ENCODE measurements around the gene MED13L.

MED13L gene

GRCh38 chr12:116160231-116160630 is 117.3 kb downstream of the MED13L start:
- ATAC-seq = no peak
- Mint-ChIP-seq H3K36me3 (no peaks in the 10 kb centered on the region), H3K27ac (no peak overlapping the region), H3K9me3 (no peaks in the 10 kb centered on the region), H3K4me3 (no peak overlapping the region), H3K27me3 (no peaks in the 10 kb centered on the region), H3K4me1 (peaks cover 51% of the 10 kb centered on the region)

GRCh38 chr12:116159593-116160200 is 117.8 kb downstream of the MED13L start:
- Mint-ChIP-seq H3K36me3 (no peaks in the 10 kb centered on the region), H3K27ac (no peak overlapping the region), H3K4me3 (no peak overlapping the region), H3K9me3 (no peaks in the 10 kb centered on the region), H3K4me1 (peaks cover 46% of the 10 kb centered on the region), H3K27me3 (no peaks in the 10 kb centered on the region)
- ATAC-seq = no peak

- H3K36me3 Mint-ChIP-seq = no peaks in the 10 kb centered on the region
- H3K27me3 Mint-ChIP-seq = no peaks in the 10 kb centered on the region
- H3K4me1 Mint-ChIP-seq = peaks cover 44% of the 10 kb centered on the region
- ATAC-seq = no peak
- H3K9me3 Mint-ChIP-seq = no peaks in the 10 kb centered on the region
- no peak overlapping the region for H3K27ac Mint-ChIP-seq
- no peak overlapping the region for H3K4me3 Mint-ChIP-seq
Observed at GRCh38 chr12:116159175-116159574, 118.3 kb downstream of the MED13L start.

- H3K36me3 Mint-ChIP-seq = no peaks in the 10 kb centered on the region
- no peak overlapping the region for H3K4me3 Mint-ChIP-seq
- H3K27me3 Mint-ChIP-seq = no peaks in the 10 kb centered on the region
Observed at GRCh38 chr12:116157845-116158267, 119.6 kb downstream of the MED13L start.

GRCh38 chr12:116156614-116157013 is 120.9 kb downstream of the MED13L start:
- ATAC-seq = no peak
- peaks cover 54% of the 10 kb centered on the region for H3K4me1 Mint-ChIP-seq
- H3K9me3 Mint-ChIP-seq = no peaks in the 10 kb centered on the region
- no peak overlapping the region for H3K4me3 Mint-ChIP-seq
- no peaks in the 10 kb centered on the region for H3K27me3 Mint-ChIP-seq
- H3K36me3 Mint-ChIP-seq = no peaks in the 10 kb centered on the region
- no peak overlapping the region for H3K27ac Mint-ChIP-seq

More at GRCh38 chr12:116157845-116158267, 119.6 kb downstream of the MED13L start:
- Mint-ChIP-seq H3K4me1 (peaks cover 48% of the 10 kb centered on the region), H3K27ac (no peak overlapping the region), H3K9me3 (no peaks in the 10 kb centered on the region)
- no peak for ATAC-seq

DNA sequence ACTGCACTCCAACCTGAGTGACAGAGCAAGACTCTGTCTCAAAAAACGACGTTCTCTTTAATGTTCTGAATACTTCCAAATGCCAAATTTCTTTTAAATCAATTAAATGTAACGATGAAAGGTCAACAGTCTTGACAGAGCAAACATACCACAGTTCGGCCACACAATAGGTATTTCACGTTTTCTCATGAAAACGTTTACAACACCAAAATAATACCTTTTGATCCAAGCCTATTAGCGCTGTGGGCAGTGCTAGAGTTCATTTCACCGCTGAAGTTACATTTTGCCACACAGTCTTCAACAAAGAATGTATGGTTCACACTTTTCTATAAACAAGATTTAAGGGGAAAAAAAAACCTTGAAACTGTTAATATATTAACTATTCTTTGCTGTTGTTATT is 122.1 kb downstream of the MED13L start:
- Mint-ChIP-seq H3K9me3 (no peaks in the 10 kb centered on the region), H3K4me3 (no peak overlapping the region), H3K36me3 (no peaks in the 10 kb centered on the region), H3K27ac (no peak overlapping the region), H3K4me1 (peaks cover 56% of the 10 kb centered on the region), H3K27me3 (no peaks in the 10 kb centered on the region)
- no peak for ATAC-seq

DNA sequence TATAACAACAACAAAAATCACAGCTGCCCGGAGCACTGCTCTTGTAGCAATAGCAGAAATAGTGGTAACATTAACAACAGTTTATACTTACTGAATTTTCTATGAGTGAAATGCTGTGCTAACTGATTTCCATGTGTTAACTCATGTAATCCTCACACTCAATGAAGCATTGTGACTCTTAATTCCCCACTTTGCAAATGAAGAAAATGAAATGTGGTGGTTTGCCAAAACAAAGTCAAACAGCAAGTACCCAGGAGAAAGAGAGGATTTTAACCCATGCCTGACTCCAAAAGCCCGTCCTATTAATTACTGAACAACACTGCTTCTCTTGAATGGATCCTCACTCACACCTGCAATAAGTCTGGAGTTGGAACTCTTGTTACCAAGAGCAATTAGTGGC is 123.5 kb downstream of the MED13L start:
- H3K27me3 Mint-ChIP-seq = no peaks in the 10 kb centered on the region
- no peak for ATAC-seq
- peaks cover 67% of the 10 kb centered on the region for H3K4me1 Mint-ChIP-seq
- no peak overlapping the region for H3K4me3 Mint-ChIP-seq
- H3K36me3 Mint-ChIP-seq = no peaks in the 10 kb centered on the region
- H3K9me3 Mint-ChIP-seq = no peaks in the 10 kb centered on the region
- no peak overlapping the region for H3K27ac Mint-ChIP-seq

GRCh38 chr12:116153113-116153512 is 124.4 kb downstream of the MED13L start:
- Mint-ChIP-seq H3K27me3 (no peaks in the 10 kb centered on the region), H3K36me3 (no peaks in the 10 kb centered on the region), H3K4me3 (no peak overlapping the region), H3K9me3 (no peaks in the 10 kb centered on the region), H3K27ac (no peak overlapping the region), H3K4me1 (peaks cover 65% of the 10 kb centered on the region)
- no peak for ATAC-seq

DNA sequence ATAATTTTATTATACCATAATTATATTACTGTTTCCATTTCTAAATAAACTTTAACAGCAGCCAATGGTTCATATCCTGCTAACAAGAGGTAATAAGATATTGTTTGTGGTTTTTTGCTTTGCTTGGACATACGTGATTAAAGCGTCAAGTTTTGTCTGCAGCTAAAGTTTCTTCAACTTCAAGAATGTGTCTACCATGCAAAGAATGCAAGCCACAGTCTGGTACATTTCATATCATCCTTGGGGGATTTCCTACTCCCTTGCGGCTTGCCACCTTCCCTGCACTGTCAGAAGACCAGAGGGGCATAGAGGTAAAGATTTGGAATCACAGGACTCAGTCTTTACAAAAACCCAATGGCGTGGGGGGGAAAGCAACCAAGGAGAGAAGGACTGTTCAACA is 125.2 kb downstream of the MED13L start:
- no peaks in the 10 kb centered on the region for H3K9me3 Mint-ChIP-seq
- H3K36me3 Mint-ChIP-seq = no peaks in the 10 kb centered on the region
- H3K27me3 Mint-ChIP-seq = no peaks in the 10 kb centered on the region
- peak; percentile 64 for ATAC-seq
- H3K4me3 Mint-ChIP-seq = no peak overlapping the region
- no peak overlapping the region for H3K27ac Mint-ChIP-seq
- H3K4me1 Mint-ChIP-seq = peaks cover 57% of the 10 kb centered on the region

GRCh38 chr12:116150452-116150851 is 127.0 kb downstream of the MED13L start:
- no peak overlapping the region for H3K27ac Mint-ChIP-seq
- no peaks in the 10 kb centered on the region for H3K36me3 Mint-ChIP-seq
- H3K4me3 Mint-ChIP-seq = no peak overlapping the region
- peaks cover 54% of the 10 kb centered on the region for H3K4me1 Mint-ChIP-seq
- ATAC-seq = no peak
- H3K9me3 Mint-ChIP-seq = no peaks in the 10 kb centered on the region
- H3K27me3 Mint-ChIP-seq = no peaks in the 10 kb centered on the region

GRCh38 chr12:116150001-116150400 is 127.5 kb downstream of the MED13L start:
- Mint-ChIP-seq H3K27me3 (no peaks in the 10 kb centered on the region), H3K27ac (no peak overlapping the region), H3K9me3 (no peaks in the 10 kb centered on the region), H3K4me1 (peaks cover 59% of the 10 kb centered on the region), H3K36me3 (no peaks in the 10 kb centered on the region), H3K4me3 (no peak overlapping the region)
- ATAC-seq = no peak

GRCh38 chr12:116148844-116149243 is 128.6 kb downstream of the MED13L start:
- no peaks in the 10 kb centered on the region for H3K27me3 Mint-ChIP-seq
- peaks cover 66% of the 10 kb centered on the region for H3K4me1 Mint-ChIP-seq
- no peak overlapping the region for H3K27ac Mint-ChIP-seq
- no peaks in the 10 kb centered on the region for H3K36me3 Mint-ChIP-seq
- H3K4me3 Mint-ChIP-seq = no peak overlapping the region
- no peaks in the 10 kb centered on the region for H3K9me3 Mint-ChIP-seq
- no peak for ATAC-seq

GRCh38 chr12:116146386-116146785 is 131.1 kb downstream of the MED13L start:
- no peak overlapping the region for H3K27ac Mint-ChIP-seq
- peaks cover 62% of the 10 kb centered on the region for H3K4me1 Mint-ChIP-seq
- no peaks in the 10 kb centered on the region for H3K27me3 Mint-ChIP-seq
- no peaks in the 10 kb centered on the region for H3K9me3 Mint-ChIP-seq
- no peak for ATAC-seq
- no peak overlapping the region for H3K4me3 Mint-ChIP-seq
- H3K36me3 Mint-ChIP-seq = no peaks in the 10 kb centered on the region

- no peak for ATAC-seq
- Mint-ChIP-seq H3K27me3 (no peaks in the 10 kb centered on the region), H3K9me3 (no peaks in the 10 kb centered on the region), H3K4me3 (no peak overlapping the region), H3K27ac (no peak overlapping the region), H3K4me1 (peaks cover 58% of the 10 kb centered on the region), H3K36me3 (no peaks in the 10 kb centered on the region)
Observed at GRCh38 chr12:116145451-116145850, 132.0 kb downstream of the MED13L start.

DNA sequence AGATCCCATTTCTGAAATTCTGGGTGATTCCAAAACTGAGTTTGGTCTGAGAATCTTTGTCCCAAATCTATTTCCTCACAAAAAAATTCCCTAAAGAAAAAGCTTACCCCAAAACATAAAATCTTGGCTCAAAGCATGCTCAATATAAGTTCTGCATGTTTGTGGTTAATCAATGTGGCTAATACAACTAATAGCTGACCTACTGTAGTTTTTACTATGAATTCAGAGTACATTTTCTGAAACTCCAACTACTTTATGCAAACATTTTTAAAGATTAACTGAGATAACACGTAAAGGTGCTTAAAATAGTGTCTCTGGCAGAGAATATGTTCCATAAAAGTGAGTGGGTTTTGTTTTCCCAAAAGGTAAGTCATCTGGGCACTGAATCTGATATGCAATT is 133.1 kb downstream of the MED13L start:
- peak overlapping the region; percentile 37 for H3K4me3 Mint-ChIP-seq
- no peaks in the 10 kb centered on the region for H3K9me3 Mint-ChIP-seq
- no peaks in the 10 kb centered on the region for H3K36me3 Mint-ChIP-seq
- no peaks in the 10 kb centered on the region for H3K27me3 Mint-ChIP-seq
- peak overlapping the region; percentile 74 for H3K27ac Mint-ChIP-seq
- no peak for ATAC-seq
- H3K4me1 Mint-ChIP-seq = peaks cover 57% of the 10 kb centered on the region

DNA sequence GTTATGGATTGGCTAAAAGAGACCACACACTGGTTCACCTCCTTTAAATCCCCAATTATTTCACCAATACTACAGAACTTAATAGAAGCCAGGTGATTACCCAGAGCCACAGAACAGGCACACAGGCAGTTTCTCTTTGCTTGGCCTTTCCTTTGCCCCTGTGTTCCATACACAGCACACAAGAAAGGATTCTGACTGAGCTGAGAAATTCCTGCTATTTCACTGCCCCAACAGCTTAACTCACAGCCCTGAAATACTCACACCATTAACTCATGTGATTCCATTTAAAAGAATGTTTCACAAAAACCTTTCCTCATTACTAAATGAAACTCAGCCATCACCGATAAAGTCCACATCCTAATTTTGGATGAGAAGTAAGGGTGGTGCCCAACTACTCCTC is 133.6 kb downstream of the MED13L start:
- peak overlapping the region; percentile 74 for H3K27ac Mint-ChIP-seq
- H3K27me3 Mint-ChIP-seq = no peaks in the 10 kb centered on the region
- peak; percentile 31 for ATAC-seq
- H3K36me3 Mint-ChIP-seq = no peaks in the 10 kb centered on the region
- H3K4me1 Mint-ChIP-seq = peaks cover 55% of the 10 kb centered on the region
- H3K9me3 Mint-ChIP-seq = no peaks in the 10 kb centered on the region
- H3K4me3 Mint-ChIP-seq = peak overlapping the region; percentile 37

Measured in stimulated activated memory B cell treated with anti-CD40 and anti-IgM and Interleukin-4, amounts not matched to agents 10 μg/mL and 1 μg/mL and 100 μg/mL, for 72 hours (primary cell).